Tibial artery (tissue), 4 donors: ENCODE results near the gene PPP1R12C.

Experiments
- DNase-seq, 2 donors: peaks; one replicate each; pipeline ENCODE4 v3.0.0-alpha.2; 2019
- H3K27ac ChIP-seq, 2 donors: fragments of 200-600 bp; sonication (generic) in 1 of 2; 1 replicate in 1 of 2; 2 replicates in 1 of 2; pipeline ENCODE4 v1.5.1; 2018 to 2019; ENCODE audit warnings: mild to moderate bottlenecking in 1 of 2
- H3K27me3 ChIP-seq, 2 donors: fragments of 200-600 bp; sonication (generic) in 1 of 2; one replicate each; pipeline versions ENCODE4 v1.5.1 to v1.6.0; 2016 to 2019
- H3K36me3 ChIP-seq, 3 donors: fragments of 200-600 bp; sonication (generic) in 2 of 3; one replicate each; pipeline ENCODE4 v1.5.1; 2016 to 2019; ENCODE audit warnings: mild to moderate bottlenecking in 2 of 3
- H3K4me1 ChIP-seq, 4 donors: fragments of 200-600 bp; sonication (generic) in 2 of 4; 1 replicate in 3 of 4; 2 replicates in 1 of 4; pipeline ENCODE4 v1.5.1; 2016 to 2019
- H3K4me3 ChIP-seq, 2 donors: fragments of 200-600 bp; sonication (generic) in 1 of 2; 1 replicate in 1 of 2; 2 replicates in 1 of 2; pipeline ENCODE4 v1.5.1; 2018 to 2019; ENCODE audit warnings: mild to moderate bottlenecking in 2 of 2
- H3K9me3 ChIP-seq, 3 donors: fragments of 200-600 bp; sonication (generic) in 1 of 3; one replicate each; pipeline ENCODE4 v1.5.1; 2016 to 2019
- CTCF ChIP-seq, 2 experiments: fragments of 200-600 bp in 1 of 2; fragments of 450-650 bp in 1 of 2; IDR thresholded peaks; one replicate each; pipeline ENCODE4 v1.5.1; 2017 to 2019; ENCODE audit warnings: antibody characterized with exemption in 2 of 2, mild to moderate bottlenecking in 1 of 2, moderate library complexity in 1 of 2
- intact Hi-C: fragments of 100-400 bp; cut with DNase I; formaldehyde crosslinking; loops from one replicate; pipeline ENCODE4 v1.15.0; 2023; ENCODE audit warnings: low total_unique reads

The PPP1R12C gene

DNA sequence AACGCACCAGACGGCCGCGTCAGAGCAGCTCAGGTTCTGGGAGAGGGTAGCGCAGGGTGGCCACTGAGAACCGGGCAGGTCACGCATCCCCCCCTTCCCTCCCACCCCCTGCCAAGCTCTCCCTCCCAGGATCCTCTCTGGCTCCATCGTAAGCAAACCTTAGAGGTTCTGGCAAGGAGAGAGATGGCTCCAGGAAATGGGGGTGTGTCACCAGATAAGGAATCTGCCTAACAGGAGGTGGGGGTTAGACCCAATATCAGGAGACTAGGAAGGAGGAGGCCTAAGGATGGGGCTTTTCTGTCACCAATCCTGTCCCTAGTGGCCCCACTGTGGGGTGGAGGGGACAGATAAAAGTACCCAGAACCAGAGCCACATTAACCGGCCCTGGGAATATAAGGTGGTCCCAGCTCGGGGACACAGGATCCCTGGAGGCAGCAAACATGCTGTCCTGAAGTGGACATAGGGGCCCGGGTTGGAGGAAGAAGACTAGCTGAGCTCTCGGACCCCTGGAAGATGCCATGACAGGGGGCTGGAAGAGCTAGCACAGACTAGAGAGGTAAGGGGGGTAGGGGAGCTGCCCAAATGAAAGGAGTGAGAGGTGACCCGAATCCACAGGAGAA, 1.9 kb downstream of the PPP1R12C start:
- no peaks in the 10 kb centered on the region for H3K27me3 ChIP-seq
- intact Hi-C loops: loop anchor here (5.0 kb wide), 1 partner anchor 648 kb away; no protein-coding TSS in a partner anchor
- H3K36me3 ChIP-seq: peaks cover 0 to 19% (median 0%) of the 10 kb centered on the region in 3 donors
- no peak for DNase-seq
- H3K27ac ChIP-seq: peak overlapping the region; percentile 88 to 92
- peak overlapping the region; percentile 83 to 87 for H3K4me3 ChIP-seq
- H3K9me3 ChIP-seq: no peaks in the 10 kb centered on the region
- H3K4me1 ChIP-seq: peaks cover 0 to 64% (median 55%) of the 10 kb centered on the region in 4 donors
- TF ChIP-seq CTCF (IDR thresholded peaks at IDR 0.05): no peak

- Histone ChIP-seq H3K27me3 (no peaks in the 10 kb centered on the region), H3K4me3 (peak overlapping the region in 1 of 2 donors; percentile 87), H3K9me3 (no peaks in the 10 kb centered on the region), H3K27ac (peak overlapping the region; percentile 88 to 92), H3K36me3 (peaks cover under 1 to 28% (median 8%) of the 10 kb centered on the region in 3 donors), H3K4me1 (peaks cover 0 to 66% (median 55%) of the 10 kb centered on the region in 4 donors)
- no peak for DNase-seq
- intact Hi-C loops: loop anchor here (5.0 kb wide), 1 partner anchor 647 kb away; no protein-coding TSS in a partner anchor
- TF ChIP-seq CTCF (IDR thresholded peaks at IDR 0.05): no peak
Observed at GRCh38 chr19:55114566-55115145, 2.8 kb downstream of the PPP1R12C start.

- H3K36me3 ChIP-seq: peaks cover 5 to 39% (median 13%) of the 10 kb centered on the region in 3 donors
- TF ChIP-seq CTCF (IDR thresholded peaks at IDR 0.05): no peak
- no peaks in the 10 kb centered on the region for H3K9me3 ChIP-seq
- H3K4me3 ChIP-seq: peak overlapping the region; percentile 1 to 25
- H3K4me1 ChIP-seq: peaks cover 0 to 64% (median 56%) of the 10 kb centered on the region in 4 donors
- DNase-seq: peak; percentile 94 to 97
- intact Hi-C loops: no loop called here
- no peaks in the 10 kb centered on the region for H3K27me3 ChIP-seq
- peak overlapping the region; percentile 88 to 92 for H3K27ac ChIP-seq
Observed at GRCh38 chr19:55113570-55114039, 3.8 kb downstream of the PPP1R12C start.

- H3K27me3 ChIP-seq: no peaks in the 10 kb centered on the region
- no peak for TF ChIP-seq CTCF (IDR thresholded peaks at IDR 0.05)
- H3K4me3 ChIP-seq: peak overlapping the region; percentile 1 to 25
- H3K9me3 ChIP-seq: no peaks in the 10 kb centered on the region
- intact Hi-C loops: no loop called here
- H3K27ac ChIP-seq: peak overlapping the region; percentile 88 to 92
- peaks cover 0 to 58% (median 49%) of the 10 kb centered on the region in 4 donors for H3K4me1 ChIP-seq
- H3K36me3 ChIP-seq: peaks cover 5 to 40% (median 13%) of the 10 kb centered on the region in 3 donors
- DNase-seq: no peak
Observed at GRCh38 chr19:55112777-55113569, 4.5 kb downstream of the PPP1R12C start.

GRCh38 chr19:55112246-55112776, 5.1 kb downstream of the PPP1R12C start:
- no peak for DNase-seq
- TF ChIP-seq CTCF (IDR thresholded peaks at IDR 0.05): no peak
- H3K27me3 ChIP-seq: no peaks in the 10 kb centered on the region
- H3K4me3 ChIP-seq: no peak overlapping the region
- H3K4me1 ChIP-seq: peaks cover 0 to 57% (median 49%) of the 10 kb centered on the region in 4 donors
- peak overlapping the region; percentile 88 to 92 for H3K27ac ChIP-seq
- no peaks in the 10 kb centered on the region for H3K9me3 ChIP-seq
- intact Hi-C loops: no loop called here
- H3K36me3 ChIP-seq: peaks cover 5 to 40% (median 13%) of the 10 kb centered on the region in 3 donors
